GM18870 (cell line): ENCODE data around the gene ATP6V1C2.

Experiments used
- ATAC-seq: cut with Tn5 transposase; IDR thresholded peaks from one replicate; pipeline ENCODE4 v1.9.1; 2021; ENCODE audit warnings: moderate library complexity; ENCODE audit not compliant: unreplicated experiment

ATP6V1C2 gene

DNA sequence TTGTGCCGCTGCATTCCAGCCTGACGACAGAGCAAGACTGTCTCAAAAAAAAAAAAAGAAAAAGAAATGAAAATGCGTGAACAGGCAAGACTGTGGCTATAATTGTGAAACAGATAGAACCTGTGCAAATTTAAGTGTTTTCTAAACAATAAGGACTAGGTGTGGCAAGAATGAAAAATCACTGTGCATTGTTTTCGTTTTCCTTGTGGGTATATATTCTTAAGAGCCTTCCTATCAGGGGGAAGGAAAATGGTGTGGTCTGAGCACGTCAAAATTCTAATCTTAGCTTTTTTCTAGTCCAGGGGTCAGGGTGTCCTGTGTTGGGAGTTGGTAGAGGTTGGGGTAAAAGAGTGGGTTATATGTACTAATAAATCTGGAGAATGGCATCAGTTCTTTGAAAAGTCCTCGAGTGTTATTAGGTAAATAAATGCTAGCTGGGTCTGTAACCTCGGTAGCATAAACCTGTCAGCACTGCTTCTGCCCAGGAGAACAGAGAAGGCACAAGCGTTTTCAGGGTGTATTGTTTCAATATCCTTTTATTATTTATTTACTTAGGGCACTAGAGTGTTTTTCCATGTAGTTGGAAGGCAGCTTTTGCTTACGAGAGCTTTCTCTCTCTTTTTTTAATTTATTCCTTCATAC is 11.6 kb downstream of the ATP6V1C2 start:
- no peak for ATAC-seq

- no peak for ATAC-seq
Observed at GRCh38 chr2:10733566-10733925, 12.1 kb downstream of the ATP6V1C2 start.

GRCh38 chr2:10733980-10734379 is 12.6 kb downstream of the ATP6V1C2 start:
- ATAC-seq, result no peak

GRCh38 chr2:10738192-10738591 is 16.8 kb downstream of the ATP6V1C2 start:
- ATAC-seq, result no peak

- no peak for ATAC-seq
Observed at GRCh38 chr2:10740226-10740625, 18.8 kb downstream of the ATP6V1C2 start.

DNA sequence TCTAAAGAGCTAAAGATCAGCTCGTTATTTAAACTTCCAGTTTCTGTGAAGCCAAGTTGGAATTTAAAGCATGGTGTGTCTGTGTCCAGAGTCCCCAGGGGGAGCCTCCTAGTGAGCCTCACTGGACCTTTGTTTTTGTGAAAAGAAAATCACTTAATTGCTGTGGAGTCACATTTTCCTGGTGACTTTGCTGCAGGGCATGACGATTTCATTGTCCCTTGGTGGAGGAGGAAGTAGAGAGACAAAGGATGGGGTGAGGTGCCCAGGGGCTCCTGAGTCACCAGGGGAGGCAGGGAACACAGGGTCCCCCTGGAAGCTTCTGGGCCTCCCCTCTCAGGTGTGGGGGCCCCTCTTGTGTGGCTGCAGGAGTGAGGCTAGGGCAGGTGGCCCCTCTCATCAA is 19.7 kb downstream of the ATP6V1C2 start:
- no peak for ATAC-seq

GRCh38 chr2:10742666-10743065 is 21.2 kb downstream of the ATP6V1C2 start:
- no peak for ATAC-seq

GRCh38 chr2:10750610-10751009 is 29.2 kb downstream of the ATP6V1C2 start:
- ATAC-seq, result no peak

DNA sequence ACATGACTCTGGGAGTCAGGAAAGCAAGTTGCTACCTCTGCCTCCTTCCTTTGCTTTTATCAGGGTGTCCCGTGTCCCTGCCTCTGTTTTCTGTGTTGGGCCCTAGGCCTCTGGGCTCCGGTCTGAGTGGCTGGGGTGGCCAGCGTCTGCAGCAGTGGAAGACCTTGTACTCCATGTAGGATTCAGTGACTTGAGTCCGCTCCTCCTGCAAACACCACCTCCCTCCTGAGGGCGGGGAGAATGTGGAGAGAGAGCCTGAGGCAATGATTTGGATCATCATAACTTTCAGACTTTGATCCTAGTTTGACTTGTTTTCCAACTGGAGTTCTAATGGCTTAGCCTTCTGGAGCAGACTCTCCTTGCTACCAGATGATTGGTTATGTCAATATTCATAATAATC is 30.8 kb downstream of the ATP6V1C2 start:
- no peak for ATAC-seq

GRCh38 chr2:10753156-10753555 is 31.7 kb downstream of the ATP6V1C2 start:
- no peak for ATAC-seq

DNA sequence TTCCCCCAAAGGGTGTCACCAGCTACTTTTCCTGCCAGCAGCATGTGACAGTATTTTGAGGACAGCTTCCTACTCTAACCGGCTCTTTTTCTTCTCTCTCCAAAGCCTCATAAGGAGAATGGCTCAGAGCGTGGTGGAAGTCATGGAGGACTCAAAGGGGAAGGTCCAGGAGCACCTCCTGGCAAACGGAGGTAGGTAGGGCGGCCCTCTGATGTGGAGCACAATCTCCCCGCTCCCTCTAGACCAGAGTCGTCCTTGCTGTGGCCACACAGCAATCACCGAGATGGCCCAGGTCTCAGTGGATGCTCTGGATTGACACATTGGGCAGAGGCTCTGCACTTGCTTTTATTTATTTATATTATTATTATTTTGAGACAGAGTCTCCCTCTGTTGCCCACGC is 32.4 kb downstream of the ATP6V1C2 start:
- ATAC-seq, result no peak

DNA sequence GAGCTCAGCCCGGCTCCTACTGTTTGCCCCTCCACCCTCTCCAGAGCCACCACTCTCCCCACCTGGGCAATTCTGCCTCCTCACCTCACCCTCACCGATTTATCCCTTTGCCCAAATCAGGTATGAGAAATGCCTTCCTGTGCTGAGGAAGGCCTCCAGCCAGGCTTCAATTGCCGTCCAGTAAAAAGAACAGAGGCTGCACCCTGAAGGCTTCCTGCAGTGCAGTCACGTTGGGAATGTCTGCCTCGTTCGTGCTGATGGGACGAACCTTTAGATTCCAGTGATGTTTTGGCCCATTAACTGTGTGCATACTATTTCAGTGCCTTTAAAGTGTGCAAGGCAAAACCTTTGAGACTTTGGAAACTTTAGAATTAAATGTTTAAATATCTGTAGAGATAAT is 34.2 kb downstream of the ATP6V1C2 start:
- ATAC-seq, result no peak

GRCh38 chr2:10757814-10758286 is 36.4 kb downstream of the ATP6V1C2 start:
- ATAC-seq, result no peak

- ATAC-seq, result no peak
Observed at GRCh38 chr2:10759151-10759714, 37.8 kb downstream of the ATP6V1C2 start.

DNA sequence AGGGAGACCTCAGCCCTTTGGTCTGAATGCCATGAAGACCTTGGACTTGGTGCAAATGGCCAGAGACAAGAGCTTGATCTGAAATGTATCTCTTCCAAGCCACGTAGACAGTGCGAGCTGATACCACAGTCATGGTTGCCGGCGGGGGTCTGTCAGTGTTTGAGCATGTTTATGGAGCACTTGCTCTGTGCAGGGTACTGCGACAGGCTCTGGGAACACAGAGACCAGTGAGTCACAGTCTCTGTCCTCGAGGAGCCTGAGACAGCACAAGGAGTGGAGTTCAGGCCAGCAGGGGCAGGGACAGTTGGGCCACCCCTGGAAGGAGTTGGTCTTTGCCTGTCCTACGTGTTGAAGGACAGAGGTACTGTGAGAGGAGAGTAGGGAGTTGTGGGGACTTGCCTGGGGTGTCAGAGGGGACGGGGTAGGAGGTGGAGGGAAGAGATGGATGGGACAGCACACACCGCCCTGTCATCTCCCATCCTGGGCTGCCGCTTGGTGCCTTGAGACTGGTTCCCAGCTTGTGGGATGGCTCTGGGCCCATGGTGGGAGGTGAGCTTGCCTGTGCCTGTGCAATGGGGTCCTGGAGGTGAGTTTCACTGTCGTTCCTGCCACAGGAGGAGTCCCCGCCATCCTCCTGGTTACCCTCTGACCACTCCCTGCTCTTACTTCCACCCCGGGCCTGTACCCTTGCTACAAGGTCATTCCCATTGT is 39.5 kb downstream of the ATP6V1C2 start:
- no peak for ATAC-seq

- ATAC-seq, result no peak
Observed at GRCh38 chr2:10761591-10761990, 40.2 kb downstream of the ATP6V1C2 start.

DNA sequence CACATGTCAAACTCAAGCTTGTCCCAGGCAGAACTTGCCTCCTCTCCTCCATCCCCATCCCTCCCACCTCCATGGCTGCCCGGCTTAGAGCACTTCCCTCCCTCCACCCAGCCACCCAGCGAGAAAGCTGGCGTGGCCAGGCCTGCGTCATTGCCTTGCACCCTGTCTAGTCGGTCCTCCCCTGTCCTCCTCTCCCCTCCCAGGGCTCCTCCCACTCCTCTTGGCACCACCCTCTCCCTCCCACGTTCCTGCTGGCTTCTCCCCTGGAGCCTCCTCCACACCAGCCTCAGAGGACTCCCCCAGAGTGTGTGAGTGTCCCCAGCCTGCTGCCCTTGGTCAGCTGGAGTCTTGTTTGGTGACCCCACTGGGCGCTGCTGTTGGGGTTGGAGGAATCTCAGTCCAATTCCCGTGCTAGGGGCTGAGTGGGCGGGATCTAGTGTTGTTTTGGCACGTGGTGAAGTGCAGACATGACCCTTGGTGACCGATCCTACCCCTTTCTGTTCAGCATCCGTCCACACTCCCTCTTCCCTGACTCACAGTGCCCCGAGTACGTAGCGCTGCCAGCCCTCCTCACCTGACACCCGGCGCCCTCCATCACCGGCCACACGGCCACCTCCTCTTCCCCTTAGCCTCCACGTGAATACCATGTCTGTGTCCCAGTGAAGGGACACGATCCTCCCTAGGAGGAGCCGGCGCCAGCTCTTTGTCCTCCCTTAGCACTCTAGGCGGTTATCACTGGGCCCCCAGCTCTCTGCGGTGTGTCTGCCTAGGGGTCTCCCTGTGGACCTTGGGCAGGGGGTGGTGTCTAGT is 41.4 kb downstream of the ATP6V1C2 start:
- ATAC-seq, result no peak

DNA sequence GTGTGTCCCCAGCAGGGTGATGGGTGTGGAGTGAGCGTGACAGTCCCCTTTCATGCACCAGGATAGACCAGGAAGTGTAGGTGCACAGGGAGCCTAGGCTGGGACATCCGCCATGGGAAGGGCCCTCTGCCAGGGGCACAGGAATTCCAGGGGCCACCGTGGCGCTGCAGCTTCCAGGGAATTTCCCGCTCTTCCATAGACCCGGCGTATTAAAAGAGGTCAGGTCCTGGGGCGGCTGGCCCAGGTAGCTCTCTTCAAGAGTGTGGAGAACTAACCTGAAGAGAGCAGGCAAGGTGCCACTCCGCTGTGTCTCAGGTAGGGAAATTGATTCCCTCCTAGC is 42.0 kb downstream of the ATP6V1C2 start:
- ATAC-seq, result no peak

GRCh38 chr2:10764096-10764785 is 42.8 kb downstream of the ATP6V1C2 start:
- ATAC-seq, result no peak

GRCh38 chr2:10764896-10765295 is 43.5 kb downstream of the ATP6V1C2 start:
- no peak for ATAC-seq

DNA sequence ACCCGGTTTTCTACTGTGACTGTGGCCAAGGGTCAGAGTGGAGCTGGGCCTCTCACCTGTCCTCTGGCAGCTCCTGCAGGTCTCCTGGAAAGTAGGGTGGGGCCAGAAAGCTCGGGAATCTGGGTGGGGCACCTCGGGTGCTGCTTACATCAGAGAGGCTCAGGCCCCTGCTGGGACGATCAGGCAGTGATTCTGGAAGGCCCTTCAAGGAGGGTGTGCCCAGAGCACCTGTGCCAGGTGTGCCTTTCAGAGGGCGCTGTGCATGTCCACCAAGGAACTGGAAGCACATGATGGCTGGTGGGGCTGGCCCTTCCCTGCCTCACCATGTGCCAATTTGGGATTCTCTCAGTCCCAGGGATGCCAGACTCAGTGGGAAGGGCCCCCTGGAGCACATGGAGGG is 44.0 kb downstream of the ATP6V1C2 start:
- ATAC-seq, result no peak
